NCI-H2081 treated with DMSO at 0.1 percent for 48 hours (cell line): ENCODE data around the gene EVPL.
"Not testable (repeated sequence)": the region's sequence is repeated elsewhere in the genome, so short reads cannot be mapped to it uniquely, and the experiment has no call there.

Source experiments
- DNase-seq: peaks from one replicate; lab custom pipeline; 2025; lab: John Stamatoyannopoulos, UW

Gene EVPL

GRCh38 chr17:76027159-76027839 lies at the start of gene EVPL:
EVPL (minus strand) TSS chr17:76027306; CDS start chr17:76027198, 108 bp downstream.
- no peak for DNase-seq

- DNase-seq: no peak
Measured at GRCh38 chr17:76076146-76076764, 49.1 kb upstream of the EVPL start.

- no peak for DNase-seq
Measured at GRCh38 chr17:76075364-76076145, 48.4 kb upstream of the EVPL start.

- no peak for DNase-seq
Measured at GRCh38 chr17:76074390-76075363, 47.6 kb upstream of the EVPL start, which contains the start of gene GALR2. GALR2 (plus strand) TSS chr17:76074781; CDS start chr17:76074884, 103 bp downstream.

GRCh38 chr17:76072148-76072858 lies 45.2 kb upstream of the EVPL start, which contains the start of gene SRP68:
SRP68 (minus strand) TSS chr17:76072517; CDS start chr17:76072491, 26 bp downstream.
- DNase-seq: peak; percentile 89

GRCh38 chr17:76071531-76072147 lies 44.5 kb upstream of the EVPL start:
- no peak for DNase-seq

GRCh38 chr17:76065775-76066174 lies 38.7 kb upstream of the EVPL start:
- no peak for DNase-seq

- no peak for DNase-seq
Measured at GRCh38 chr17:76063875-76064546, 36.9 kb upstream of the EVPL start.

- not testable (repeated sequence) for DNase-seq
Measured at GRCh38 chr17:76058264-76058663, 31.2 kb upstream of the EVPL start.

- DNase-seq: no peak
Measured at GRCh38 chr17:76056882-76057281, 29.8 kb upstream of the EVPL start.

GRCh38 chr17:76054112-76054476 lies 27.0 kb upstream of the EVPL start:
- no peak for DNase-seq

GRCh38 chr17:76053246-76054111 lies 26.4 kb upstream of the EVPL start:
- DNase-seq: no peak

GRCh38 chr17:76051561-76051960 lies 24.5 kb upstream of the EVPL start:
- no peak for DNase-seq

GRCh38 chr17:76050538-76051467 lies 23.7 kb upstream of the EVPL start:
- DNase-seq: no peak

- DNase-seq: no peak
Measured at GRCh38 chr17:76049836-76050537, 22.9 kb upstream of the EVPL start.

GRCh38 chr17:76049239-76049638 lies 22.1 kb upstream of the EVPL start:
- DNase-seq: no peak

- DNase-seq: no peak
Measured at GRCh38 chr17:76048711-76049110, 21.6 kb upstream of the EVPL start.
